ENCODE results near the gene RSPRY1. TPM values are rescaled to one million over a fixed set of nuclear protein-coding genes. Genes with fewer than 3 reads are reported as not detected.

RSPRY1 gene
- total RNA-seq, 1 donor from 2014 or later, result 46.6 TPM

- H3K4me1 Mint-ChIP-seq, result no peaks in the 10 kb centered on the region
- peaks cover 31% of the 10 kb centered on the region for H3K27me3 Mint-ChIP-seq (ENCODE audit: insufficient read depth, low read depth)
- Histone ChIP-seq H2AFZ (replicated peaks) (peak overlapping the region; percentile 96), H3K4me3 (peak overlapping the region; percentile 72), H3K36me3 (no peaks in the 10 kb centered on the region), H3K4me1 (no peaks in the 10 kb centered on the region), H4K20me1 (ENCODE audit: low read depth) (no peaks in the 10 kb centered on the region), H3K9me3 (ENCODE audit: low read depth) (no peaks in the 10 kb centered on the region), H3K4me2 (peak overlapping the region; percentile 81), H3K27me3 (peaks cover 48% of the 10 kb centered on the region), H3K27ac (no peak overlapping the region), H3F3A (ENCODE audit: low read depth) (no peaks in the 10 kb centered on the region), H3K9ac (no peak overlapping the region), H3K79me2 (ENCODE audit: low read depth) (no peaks in the 10 kb centered on the region)
- H3K4me3 Mint-ChIP-seq, result peak overlapping the region; percentile 84
- TF ChIP-seq EZH2 (IDR thresholded peaks at IDR 0.05), result no peak
- H3K27ac Mint-ChIP-seq, result no peak overlapping the region
- no peak for DNase-seq (ENCODE audit: low spot score)
- H3K9me3 Mint-ChIP-seq, result no peaks in the 10 kb centered on the region
- no peaks in the 10 kb centered on the region for H3K36me3 Mint-ChIP-seq
These were observed 97.8 kb downstream of the RSPRY1 start for GRCh38 chr16:57283959-57284208.

GRCh38 chr16:57284209-57284951 is 98.3 kb downstream of the RSPRY1 start, which contains the start of gene PLLP:
Gene PLLP, minus strand, starts transcription at chr16:57284672. Its CDS starts 132 bp downstream, at chr16:57284540.
- Histone ChIP-seq H3K9me3 (ENCODE audit: low read depth) (no peaks in the 10 kb centered on the region), H3K36me3 (no peaks in the 10 kb centered on the region), H3K27me3 (peaks cover 48% of the 10 kb centered on the region), H2AFZ (replicated peaks) (peak within 1 kb of the TSS; percentile 96), H3K4me1 (peaks cover 2% of the 10 kb centered on the region), H4K20me1 (ENCODE audit: low read depth) (no peaks in the 10 kb centered on the region), H3K4me2 (peak within 1 kb of the TSS; percentile 81), H3K27ac (no peak within 1 kb of the TSS), H3K4me3 (peak within 1 kb of the TSS; percentile 72), H3K79me2 (ENCODE audit: low read depth) (no peaks in the 10 kb centered on the region), H3F3A (ENCODE audit: low read depth) (no peaks in the 10 kb centered on the region), H3K9ac (no peak within 1 kb of the TSS)
- Mint-ChIP-seq H3K9me3 (no peaks in the 10 kb centered on the region), H3K36me3 (no peaks in the 10 kb centered on the region), H3K4me3 (peak within 1 kb of the TSS; percentile 84), H3K27me3 (ENCODE audit: insufficient read depth, low read depth) (peaks cover 31% of the 10 kb centered on the region), H3K4me1 (peaks cover 2% of the 10 kb centered on the region), H3K27ac (no peak within 1 kb of the TSS)
- DNase-seq (ENCODE audit: low spot score), result peak; percentile 69
- TF ChIP-seq EZH2 (IDR thresholded peaks at IDR 0.05) (peak; percentile 97), EZH2phosphoT487 (IDR thresholded peaks at IDR 0.05) (peak; percentile 87), CTCF (IDR thresholded peaks at IDR 0.05) (no peak)

GRCh38 chr16:57284952-57285363 is 98.8 kb downstream of the RSPRY1 start:
- Mint-ChIP-seq H3K4me1 (peaks cover 6% of the 10 kb centered on the region), H3K27me3 (ENCODE audit: insufficient read depth, low read depth) (peaks cover 31% of the 10 kb centered on the region), H3K9me3 (no peaks in the 10 kb centered on the region), H3K27ac (no peak overlapping the region), H3K4me3 (peak overlapping the region; percentile 79), H3K36me3 (no peaks in the 10 kb centered on the region)
- H3K4me2 ChIP-seq, result peak overlapping the region; percentile 81
- H3K4me1 ChIP-seq, result peaks cover 6% of the 10 kb centered on the region
- peaks cover under 1% of the 10 kb centered on the region for H3F3A ChIP-seq (ENCODE audit: low read depth)
- H2AFZ ChIP-seq (replicated peaks), result peak overlapping the region; percentile 96
- H4K20me1 ChIP-seq (ENCODE audit: low read depth), result no peaks in the 10 kb centered on the region
- TF ChIP-seq EZH2phosphoT487 (IDR thresholded peaks at IDR 0.05), result no peak
- TF ChIP-seq EZH2 (IDR thresholded peaks at IDR 0.05), result no peak
- no peak for TF ChIP-seq CTCF (IDR thresholded peaks at IDR 0.05)
- peak overlapping the region; percentile 72 for H3K4me3 ChIP-seq
- H3K9ac ChIP-seq, result no peak overlapping the region
- no peaks in the 10 kb centered on the region for H3K79me2 ChIP-seq (ENCODE audit: low read depth)
- H3K36me3 ChIP-seq, result no peaks in the 10 kb centered on the region
- H3K9me3 ChIP-seq (ENCODE audit: low read depth), result no peaks in the 10 kb centered on the region
- no peak overlapping the region for H3K27ac ChIP-seq
- peaks cover 48% of the 10 kb centered on the region for H3K27me3 ChIP-seq
- no peak for DNase-seq (ENCODE audit: low spot score)

- no peak overlapping the region for H3K9ac ChIP-seq
- H3K4me2 ChIP-seq, result peak overlapping the region; percentile 81
- H3K27me3 ChIP-seq, result peaks cover 48% of the 10 kb centered on the region
These were observed 99.2 kb downstream of the RSPRY1 start for GRCh38 chr16:57285379-57285778.

More at GRCh38 chr16:57285379-57285778, 99.2 kb downstream of the RSPRY1 start:
- no peak overlapping the region for H3K27ac ChIP-seq
- no peaks in the 10 kb centered on the region for H4K20me1 ChIP-seq (ENCODE audit: low read depth)
- no peaks in the 10 kb centered on the region for H3K36me3 ChIP-seq
- Mint-ChIP-seq H3K27ac (no peak overlapping the region), H3K4me3 (peak overlapping the region; percentile 79), H3K36me3 (no peaks in the 10 kb centered on the region), H3K4me1 (peaks cover 9% of the 10 kb centered on the region), H3K27me3 (ENCODE audit: insufficient read depth, low read depth) (peaks cover 34% of the 10 kb centered on the region), H3K9me3 (no peaks in the 10 kb centered on the region)
- H3K4me1 ChIP-seq, result peaks cover 6% of the 10 kb centered on the region
- TF ChIP-seq EZH2 (IDR thresholded peaks at IDR 0.05) (no peak), CTCF (IDR thresholded peaks at IDR 0.05) (no peak), EZH2phosphoT487 (IDR thresholded peaks at IDR 0.05) (no peak)
- DNase-seq (ENCODE audit: low spot score), result no peak
- no peaks in the 10 kb centered on the region for H3K79me2 ChIP-seq (ENCODE audit: low read depth)
- peak overlapping the region; percentile 72 for H3K4me3 ChIP-seq
- H3K9me3 ChIP-seq (ENCODE audit: low read depth), result no peaks in the 10 kb centered on the region
- peaks cover 4% of the 10 kb centered on the region for H3F3A ChIP-seq (ENCODE audit: low read depth)
- no peak overlapping the region for H2AFZ ChIP-seq (replicated peaks)

All from neural progenitor cell (in vitro differentiated cells).